ENCODE measurements around the gene GPR143.
"Not testable (repeated sequence)": the region's sequence is repeated elsewhere in the genome, so short reads cannot be mapped to it uniquely, and the experiment has no call there.

The GPR143 gene

GRCh38 chrX:9765737-9766097 is at the start of gene GPR143:
TSS of gene GPR143 (minus strand) at chrX:9765847. CDS start at chrX:9765817, 30 bp downstream.
- no peak for DNase-seq (ENCODE audit: low spot score)

- not testable (repeated sequence) for DNase-seq (ENCODE audit: low spot score)
Measured at GRCh38 chrX:9811086-9811485, 45.4 kb upstream of the GPR143 start.

GRCh38 chrX:9809876-9810275 is 44.2 kb upstream of the GPR143 start:
- DNase-seq (ENCODE audit: low spot score): not testable (repeated sequence)

- no peak for DNase-seq (ENCODE audit: low spot score)
Measured at GRCh38 chrX:9807355-9808182, 41.9 kb upstream of the GPR143 start.

- DNase-seq (ENCODE audit: low spot score): no peak
Measured at GRCh38 chrX:9805956-9806355, 40.3 kb upstream of the GPR143 start.

GRCh38 chrX:9804444-9804843 is 38.8 kb upstream of the GPR143 start:
- no peak for DNase-seq (ENCODE audit: low spot score)

- DNase-seq (ENCODE audit: low spot score): no peak
Measured at GRCh38 chrX:9802737-9803136, 37.1 kb upstream of the GPR143 start.

- DNase-seq (ENCODE audit: low spot score): no peak
Measured at GRCh38 chrX:9797384-9798360, 32.0 kb upstream of the GPR143 start.

GRCh38 chrX:9794495-9794894 is 28.8 kb upstream of the GPR143 start:
- DNase-seq (ENCODE audit: low spot score): no peak

- DNase-seq (ENCODE audit: low spot score): no peak
Measured at GRCh38 chrX:9790866-9791265, 25.2 kb upstream of the GPR143 start.

GRCh38 chrX:9789555-9789954 is 23.9 kb upstream of the GPR143 start:
- DNase-seq (ENCODE audit: low spot score): no peak

- DNase-seq (ENCODE audit: low spot score): no peak
Measured at GRCh38 chrX:9788911-9789310, 23.3 kb upstream of the GPR143 start.

- DNase-seq (ENCODE audit: low spot score): no peak
Measured at GRCh38 chrX:9786798-9787635, 21.4 kb upstream of the GPR143 start.

- peak; percentile 23 for DNase-seq (ENCODE audit: low spot score)
Measured at GRCh38 chrX:9785944-9786797, 20.5 kb upstream of the GPR143 start, which contains the start of gene SHROOM2. TSS of gene SHROOM2 (plus strand) at chrX:9786429. CDS start at chrX:9786546, 117 bp downstream.

GRCh38 chrX:9785254-9785943 is 19.8 kb upstream of the GPR143 start:
- no peak for DNase-seq (ENCODE audit: low spot score)

GRCh38 chrX:9784332-9784731 is 18.7 kb upstream of the GPR143 start:
- DNase-seq (ENCODE audit: low spot score): no peak

- no peak for DNase-seq (ENCODE audit: low spot score)
Measured at GRCh38 chrX:9781941-9782340, 16.3 kb upstream of the GPR143 start.

- DNase-seq (ENCODE audit: low spot score): no peak
Measured at GRCh38 chrX:9775930-9776329, 10.3 kb upstream of the GPR143 start.

GRCh38 chrX:9772943-9773342 is 7.3 kb upstream of the GPR143 start:
- peak; percentile 18 for DNase-seq (ENCODE audit: low spot score)

GRCh38 chrX:9770319-9770718 is 4.7 kb upstream of the GPR143 start:
- DNase-seq (ENCODE audit: low spot score): no peak

Measured in germinal center (tissue), 1 donor.